ENCODE results near the gene ASB10. TPM values are rescaled to one million over a fixed set of nuclear protein-coding genes. Genes with fewer than 3 reads are reported as not detected.
A peak's percentile ranks its signal among the peaks of the same experiment; 100 is the strongest.

The ASB10 gene
- total RNA-seq, 4 donors from 2014 or later, result not detected

DNA sequence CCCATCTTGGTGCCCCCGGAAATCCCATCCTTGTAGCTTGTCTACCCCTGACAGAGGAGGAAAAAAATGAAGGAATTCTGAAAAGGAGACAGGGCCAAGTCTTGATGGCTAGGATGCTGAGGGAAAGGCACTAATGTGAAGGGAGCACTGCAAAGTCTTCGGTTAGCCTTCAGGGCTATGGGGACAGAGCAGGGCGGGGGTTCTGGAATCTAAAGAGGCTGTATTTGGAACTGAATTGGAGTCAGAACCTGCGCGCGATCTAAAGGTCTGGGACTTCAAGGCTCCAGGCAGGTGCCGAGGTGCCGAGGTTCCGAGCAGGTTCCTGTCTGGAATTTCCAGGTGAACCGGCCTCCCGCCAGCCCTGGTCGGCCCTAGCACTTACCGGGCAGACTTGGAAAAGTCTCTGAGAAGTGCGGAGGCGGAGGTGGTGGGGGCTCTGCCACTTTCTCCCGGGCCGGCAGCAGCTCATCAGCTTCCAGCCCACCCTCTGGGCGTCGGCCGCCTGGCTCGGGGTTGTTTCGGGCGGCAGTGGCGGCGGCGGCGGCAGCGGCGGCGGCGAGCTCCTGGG lies 20.3 kb downstream of the ASB10 start:
- intact Hi-C loops (cut with DNase I), result no loop called here

DNA sequence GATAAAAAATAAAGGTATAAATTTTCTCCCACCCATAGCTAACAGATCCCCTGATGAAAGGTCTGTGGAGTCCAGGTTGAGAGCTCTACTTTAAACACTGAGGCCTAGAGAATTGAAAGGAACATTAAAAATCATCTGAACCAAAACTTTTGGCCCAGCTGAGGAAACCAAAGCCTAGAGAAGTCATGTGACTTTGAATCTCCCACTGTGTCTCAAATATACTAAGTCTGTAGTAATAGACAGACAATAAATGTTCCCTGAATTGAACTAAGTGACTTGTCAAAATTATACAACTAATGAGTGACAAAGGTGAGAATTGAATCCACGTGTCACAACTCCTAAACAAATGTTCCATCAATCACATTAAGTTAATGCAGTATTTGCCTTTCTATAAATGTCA lies 25.3 kb downstream of the ASB10 start:
- H3K4me3 ChIP-seq, result no peak overlapping the region
- TF ChIP-seq POLR2A (IDR thresholded peaks at IDR 0.05), result no peak
- TF ChIP-seq, protein P1, sequence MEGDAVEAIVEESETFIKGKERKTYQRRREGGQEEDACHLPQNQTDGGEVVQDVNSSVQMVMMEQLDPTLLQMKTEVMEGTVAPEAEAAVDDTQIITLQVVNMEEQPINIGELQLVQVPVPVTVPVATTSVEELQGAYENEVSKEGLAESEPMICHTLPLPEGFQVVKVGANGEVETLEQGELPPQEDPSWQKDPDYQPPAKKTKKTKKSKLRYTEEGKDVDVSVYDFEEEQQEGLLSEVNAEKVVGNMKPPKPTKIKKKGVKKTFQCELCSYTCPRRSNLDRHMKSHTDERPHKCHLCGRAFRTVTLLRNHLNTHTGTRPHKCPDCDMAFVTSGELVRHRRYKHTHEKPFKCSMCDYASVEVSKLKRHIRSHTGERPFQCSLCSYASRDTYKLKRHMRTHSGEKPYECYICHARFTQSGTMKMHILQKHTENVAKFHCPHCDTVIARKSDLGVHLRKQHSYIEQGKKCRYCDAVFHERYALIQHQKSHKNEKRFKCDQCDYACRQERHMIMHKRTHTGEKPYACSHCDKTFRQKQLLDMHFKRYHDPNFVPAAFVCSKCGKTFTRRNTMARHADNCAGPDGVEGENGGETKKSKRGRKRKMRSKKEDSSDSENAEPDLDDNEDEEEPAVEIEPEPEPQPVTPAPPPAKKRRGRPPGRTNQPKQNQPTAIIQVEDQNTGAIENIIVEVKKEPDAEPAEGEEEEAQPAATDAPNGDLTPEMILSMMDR (IDR thresholded peaks at IDR 0.05), result no peak
- intact Hi-C loops (cut with DNase I), result no loop called here
- H3K9me3 ChIP-seq, result no peaks in the 10 kb centered on the region
- no peak for DNase-seq
- H3K4me1 ChIP-seq, result peaks cover 3 to 4% (median 3%) of the 10 kb centered on the region in 3 donors
- WGBS, 2 donors, result 78 to 81% methylated on average over 1 of the region's 1 CpG
- peaks cover 4 to 83% (median 8%) of the 10 kb centered on the region in 4 donors for H3K27me3 ChIP-seq
- H3K36me3 ChIP-seq, result no peaks in the 10 kb centered on the region
- no peak overlapping the region for H3K27ac ChIP-seq

More for the DNA sequence above, 20.3 kb downstream of the ASB10 start:
- Histone ChIP-seq H3K36me3 (no peaks in the 10 kb centered on the region), H3K27me3 (peaks cover 6 to 93% (median 13%) of the 10 kb centered on the region in 4 donors), H3K4me3 (peak overlapping the region; percentile 26 to 64 (median 44)), H3K9me3 (no peaks in the 10 kb centered on the region), H3K4me1 (peaks cover 11 to 21% (median 18%) of the 10 kb centered on the region in 3 donors), H3K27ac (no peak overlapping the region)
- WGBS, 2 donors, result 24 to 30% methylated on average over 9 to 13 of the region's 31 CpGs
- TF ChIP-seq POLR2A (IDR thresholded peaks at IDR 0.05), result no peak
- TF ChIP-seq, protein P1 (IDR thresholded peaks at IDR 0.05), result no peak
- DNase-seq, result no peak

DNA sequence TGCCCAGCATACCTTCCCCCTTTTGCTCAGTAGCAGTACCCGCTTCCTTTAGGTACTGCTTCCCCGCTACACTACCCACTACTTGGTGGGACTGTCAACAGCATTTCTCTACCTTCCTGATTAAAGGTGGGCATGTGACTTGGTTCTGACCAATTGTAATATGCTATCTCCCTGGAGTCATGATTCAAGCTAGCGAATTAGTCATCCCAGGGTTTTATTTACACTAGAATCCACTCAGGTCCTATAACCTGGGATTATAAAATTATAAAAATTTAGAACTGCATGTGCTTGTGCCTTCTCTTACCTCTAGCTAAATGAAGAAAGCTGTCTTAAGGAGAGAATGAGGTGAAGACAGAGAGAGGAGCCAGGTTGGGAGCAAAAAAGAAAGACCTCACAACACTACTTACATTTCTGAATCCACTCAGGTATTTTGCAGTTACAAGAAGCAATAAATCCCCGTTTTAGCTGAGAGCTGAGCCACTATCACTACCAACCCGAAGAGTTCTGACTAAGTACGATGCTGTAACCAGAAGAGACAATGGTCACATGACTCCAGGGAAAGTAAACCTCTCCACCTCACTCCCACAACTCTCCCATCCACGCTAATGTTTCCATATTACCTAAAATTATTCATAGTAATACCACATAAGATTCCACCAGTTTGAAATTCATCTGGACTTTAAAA lies 29.3 kb downstream of the ASB10 start:
- no peak for DNase-seq
- H3K9me3 ChIP-seq, result no peaks in the 10 kb centered on the region
- TF ChIP-seq, protein P1 (IDR thresholded peaks at IDR 0.05), result no peak
- no peak for TF ChIP-seq POLR2A (IDR thresholded peaks at IDR 0.05)
- intact Hi-C loops (cut with DNase I), result no loop called here
- H3K4me3 ChIP-seq, result no peak overlapping the region
- 67 to 72% methylated on average over 7 of the region's 7 CpGs for WGBS, 2 donors
- H3K36me3 ChIP-seq, result no peaks in the 10 kb centered on the region
- peaks cover 0 to 79% (median 0%) of the 10 kb centered on the region in 4 donors for H3K27me3 ChIP-seq
- no peaks in the 10 kb centered on the region for H3K4me1 ChIP-seq
- H3K27ac ChIP-seq, result no peak overlapping the region

DNA sequence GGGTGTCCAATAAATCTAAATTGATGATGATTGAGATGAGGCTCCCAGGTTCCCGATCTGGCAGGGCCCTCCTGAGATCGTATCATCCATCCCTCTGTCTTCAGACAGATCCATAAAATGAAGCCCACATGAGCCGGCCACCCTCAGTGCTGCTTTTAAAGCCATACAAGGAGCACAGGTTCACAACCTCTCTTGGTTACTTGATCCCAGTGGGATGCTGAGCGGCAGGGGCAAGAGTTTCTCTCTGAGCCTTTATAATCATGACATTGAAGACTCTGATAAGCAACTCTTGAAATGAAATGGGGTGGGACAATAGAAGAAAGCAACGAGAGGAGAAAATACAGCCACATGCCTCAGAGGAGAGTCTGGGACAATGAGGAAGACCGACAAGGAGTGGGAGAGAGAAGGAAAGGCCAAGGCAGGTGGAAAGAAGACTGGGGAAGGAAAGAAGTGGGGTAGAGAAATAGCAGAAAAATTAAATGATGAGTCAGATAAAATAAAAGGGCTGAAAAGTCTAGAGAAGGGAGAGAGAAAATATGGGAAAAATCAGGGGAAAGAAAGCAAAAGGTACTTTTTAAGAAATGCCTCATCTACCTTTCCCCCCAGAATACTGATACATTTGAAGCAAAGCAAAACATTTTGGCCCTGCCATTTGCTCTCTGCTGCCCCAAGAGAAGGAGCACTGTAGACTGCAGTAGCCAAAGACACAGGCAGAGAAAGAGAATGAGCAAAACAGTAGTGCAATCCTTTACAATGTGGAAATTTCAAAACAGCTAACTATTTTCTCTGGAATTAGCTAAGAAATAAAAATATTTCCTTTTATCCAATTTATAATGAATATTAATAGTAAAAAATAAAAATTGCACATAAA lies 34.2 kb downstream of the ASB10 start:
- Histone ChIP-seq H3K4me1 (no peaks in the 10 kb centered on the region), H3K36me3 (no peaks in the 10 kb centered on the region), H3K4me3 (no peak overlapping the region), H3K27ac (no peak overlapping the region), H3K9me3 (no peaks in the 10 kb centered on the region), H3K27me3 (peaks cover 0 to 95% (median 0%) of the 10 kb centered on the region in 4 donors)
- WGBS, 2 donors, result 47 to 57% methylated on average over 5 to 6 of the region's 6 CpGs
- no peak for DNase-seq
- no peak for TF ChIP-seq POLR2A (IDR thresholded peaks at IDR 0.05)
- TF ChIP-seq, protein P1 (IDR thresholded peaks at IDR 0.05), result no peak
- intact Hi-C loops (cut with DNase I), result no loop called here

Data from esophagus squamous epithelium (tissue), 5 donors.